Measurements from ENCODE around the gene COX6B1. TPM values are rescaled to one million over a fixed set of nuclear protein-coding genes. Genes with fewer than 3 reads are reported as not detected.
A peak's percentile ranks its signal among the peaks of the same experiment; 100 is the strongest.

Gene COX6B1
- total RNA-seq, 3 donors from 2014 or later, result 320 to 418 (median 391) TPM

GRCh38 chr19:35693422-35693821 is 45.3 kb downstream of the COX6B1 start:
- Histone ChIP-seq H3K9me3 (no peaks in the 10 kb centered on the region), H3K36me3 (no peaks in the 10 kb centered on the region), H3K27ac (no peak overlapping the region), H3K27me3 (no peaks in the 10 kb centered on the region), H3K4me3 (no peak overlapping the region), H3K4me1 (no peaks in the 10 kb centered on the region)
- TF ChIP-seq POLR2A (IDR thresholded peaks at IDR 0.05) (no peak), CTCF (IDR thresholded peaks at IDR 0.05) (no peak), POLR2AphosphoS5 (IDR thresholded peaks at IDR 0.05) (no peak)
- no peak for DNase-seq (ENCODE audit: low spot score in 2 of 2)
- intact Hi-C loops (cut with DNase I; ENCODE audit: low total_unique reads), result no loop called here

GRCh38 chr19:35693835-35694599 is 45.9 kb downstream of the COX6B1 start:
- Histone ChIP-seq H3K9me3 (no peaks in the 10 kb centered on the region), H3K4me3 (no peak overlapping the region), H3K36me3 (no peaks in the 10 kb centered on the region), H3K4me1 (no peaks in the 10 kb centered on the region), H3K27me3 (no peaks in the 10 kb centered on the region), H3K27ac (no peak overlapping the region)
- peak; percentile 84 to 97 (median 95) for TF ChIP-seq CTCF (IDR thresholded peaks at IDR 0.05)
- TF ChIP-seq POLR2A (IDR thresholded peaks at IDR 0.05), result no peak
- TF ChIP-seq POLR2AphosphoS5 (IDR thresholded peaks at IDR 0.05), result peak in 1 of 3 donors; percentile 40
- intact Hi-C loops (cut with DNase I; ENCODE audit: low total_unique reads), result no loop called here
- DNase-seq (ENCODE audit: low spot score in 2 of 2), result peak; percentile 72 to 83

- Histone ChIP-seq H3K36me3 (no peaks in the 10 kb centered on the region), H3K4me1 (no peaks in the 10 kb centered on the region), H3K27ac (no peak overlapping the region), H3K9me3 (no peaks in the 10 kb centered on the region), H3K4me3 (no peak overlapping the region), H3K27me3 (no peaks in the 10 kb centered on the region)
- no peak for TF ChIP-seq CTCF (IDR thresholded peaks at IDR 0.05)
- no peak for TF ChIP-seq POLR2A (IDR thresholded peaks at IDR 0.05)
- TF ChIP-seq POLR2AphosphoS5 (IDR thresholded peaks at IDR 0.05), result no peak
- no peak for DNase-seq (ENCODE audit: low spot score in 2 of 2)
- intact Hi-C loops (cut with DNase I; ENCODE audit: low total_unique reads), result no loop called here
Measured at GRCh38 chr19:35695895-35696422, 47.8 kb downstream of the COX6B1 start.

- no peaks in the 10 kb centered on the region for H3K27me3 ChIP-seq
- TF ChIP-seq POLR2AphosphoS5 (IDR thresholded peaks at IDR 0.05) (no peak), POLR2A (IDR thresholded peaks at IDR 0.05) (no peak), CTCF (IDR thresholded peaks at IDR 0.05) (no peak)
- no peaks in the 10 kb centered on the region for H3K4me1 ChIP-seq
- no peak for DNase-seq (ENCODE audit: low spot score in 2 of 2)
- no peak overlapping the region for H3K4me3 ChIP-seq
- H3K27ac ChIP-seq, result no peak overlapping the region
- H3K9me3 ChIP-seq, result no peaks in the 10 kb centered on the region
- intact Hi-C loops (cut with DNase I; ENCODE audit: low total_unique reads), result no loop called here
- no peaks in the 10 kb centered on the region for H3K36me3 ChIP-seq
Measured at GRCh38 chr19:35696835-35697234, 48.7 kb downstream of the COX6B1 start.

GRCh38 chr19:35702223-35703012 is 54.3 kb downstream of the COX6B1 start:
- Histone ChIP-seq H3K27me3 (no peaks in the 10 kb centered on the region), H3K36me3 (no peaks in the 10 kb centered on the region), H3K4me1 (no peaks in the 10 kb centered on the region), H3K27ac (peak overlapping the region; percentile 40 to 53), H3K4me3 (peak overlapping the region; percentile 49 to 84 (median 73)), H3K9me3 (no peaks in the 10 kb centered on the region)
- TF ChIP-seq POLR2A (IDR thresholded peaks at IDR 0.05), result no peak
- TF ChIP-seq POLR2AphosphoS5 (IDR thresholded peaks at IDR 0.05), result peak in 2 of 3 donors; percentile 11 to 48
- DNase-seq (ENCODE audit: low spot score in 2 of 2), result peak; percentile 93 to 96
- intact Hi-C loops (cut with DNase I; ENCODE audit: low total_unique reads), result no loop called here

Measured in breast epithelium (tissue), 4 donors.